Measurements from ENCODE around the gene CSPG4.

Gene CSPG4

DNA sequence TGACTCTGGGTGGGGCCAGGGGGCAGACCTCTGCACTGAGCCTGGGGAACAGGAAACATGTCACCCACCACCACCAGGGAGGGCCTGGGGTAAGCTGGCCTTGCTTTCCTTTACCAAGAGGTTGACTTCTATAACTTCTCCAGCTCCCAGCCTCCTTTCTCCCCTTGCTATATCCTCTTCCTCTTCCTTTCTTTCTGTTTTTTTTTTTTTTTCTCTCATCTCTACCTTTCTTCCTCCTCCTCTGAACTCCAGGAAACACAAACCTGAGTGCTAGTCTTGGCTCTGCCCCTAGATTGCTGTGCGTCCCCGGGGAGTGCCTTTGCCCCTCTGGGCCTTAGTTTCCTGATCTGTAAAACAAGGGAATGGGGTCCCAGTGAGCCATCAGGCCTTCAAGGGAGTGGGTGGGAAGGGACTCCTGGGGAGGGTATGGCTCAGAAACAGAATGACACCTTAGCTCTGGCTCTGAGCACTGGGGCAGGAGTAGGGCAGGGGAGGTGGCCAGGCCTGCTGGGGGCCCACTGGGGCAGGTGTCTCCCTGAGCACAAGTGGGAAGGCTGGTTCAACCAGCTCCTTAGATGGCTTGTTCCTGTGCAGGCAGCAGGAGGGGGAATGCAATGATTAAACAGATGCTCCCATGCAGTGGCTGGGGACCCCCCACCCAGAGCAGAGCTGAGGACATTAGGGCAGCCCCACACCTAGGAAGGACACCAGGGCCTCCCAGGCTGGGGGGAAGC, 60.7 kb downstream of the CSPG4 start:
- peak overlapping the region; percentile 87 for H3K4me3 ChIP-seq (ENCODE audit: low read depth, low read length)
- DNase-seq (ENCODE audit: low read depth) = no peak
- TF ChIP-seq, protein P1, sequence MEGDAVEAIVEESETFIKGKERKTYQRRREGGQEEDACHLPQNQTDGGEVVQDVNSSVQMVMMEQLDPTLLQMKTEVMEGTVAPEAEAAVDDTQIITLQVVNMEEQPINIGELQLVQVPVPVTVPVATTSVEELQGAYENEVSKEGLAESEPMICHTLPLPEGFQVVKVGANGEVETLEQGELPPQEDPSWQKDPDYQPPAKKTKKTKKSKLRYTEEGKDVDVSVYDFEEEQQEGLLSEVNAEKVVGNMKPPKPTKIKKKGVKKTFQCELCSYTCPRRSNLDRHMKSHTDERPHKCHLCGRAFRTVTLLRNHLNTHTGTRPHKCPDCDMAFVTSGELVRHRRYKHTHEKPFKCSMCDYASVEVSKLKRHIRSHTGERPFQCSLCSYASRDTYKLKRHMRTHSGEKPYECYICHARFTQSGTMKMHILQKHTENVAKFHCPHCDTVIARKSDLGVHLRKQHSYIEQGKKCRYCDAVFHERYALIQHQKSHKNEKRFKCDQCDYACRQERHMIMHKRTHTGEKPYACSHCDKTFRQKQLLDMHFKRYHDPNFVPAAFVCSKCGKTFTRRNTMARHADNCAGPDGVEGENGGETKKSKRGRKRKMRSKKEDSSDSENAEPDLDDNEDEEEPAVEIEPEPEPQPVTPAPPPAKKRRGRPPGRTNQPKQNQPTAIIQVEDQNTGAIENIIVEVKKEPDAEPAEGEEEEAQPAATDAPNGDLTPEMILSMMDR (IDR thresholded peaks at IDR 0.05; ENCODE audit: low read depth, low read length, missing control alignments) = no peak
- in situ Hi-C loops (cut with HindIII; ENCODE audit: low sequenced_read_pairs) = no loop called here

GRCh38 chr15:75650908-75651809, 61.5 kb downstream of the CSPG4 start:
- peak overlapping the region; percentile 87 for H3K4me3 ChIP-seq (ENCODE audit: low read depth, low read length)
- in situ Hi-C loops (cut with HindIII; ENCODE audit: low sequenced_read_pairs) = no loop called here
- no peak for DNase-seq (ENCODE audit: low read depth)
- TF ChIP-seq, protein P1 (IDR thresholded peaks at IDR 0.05; ENCODE audit: low read depth, low read length, missing control alignments) = no peak

DNA sequence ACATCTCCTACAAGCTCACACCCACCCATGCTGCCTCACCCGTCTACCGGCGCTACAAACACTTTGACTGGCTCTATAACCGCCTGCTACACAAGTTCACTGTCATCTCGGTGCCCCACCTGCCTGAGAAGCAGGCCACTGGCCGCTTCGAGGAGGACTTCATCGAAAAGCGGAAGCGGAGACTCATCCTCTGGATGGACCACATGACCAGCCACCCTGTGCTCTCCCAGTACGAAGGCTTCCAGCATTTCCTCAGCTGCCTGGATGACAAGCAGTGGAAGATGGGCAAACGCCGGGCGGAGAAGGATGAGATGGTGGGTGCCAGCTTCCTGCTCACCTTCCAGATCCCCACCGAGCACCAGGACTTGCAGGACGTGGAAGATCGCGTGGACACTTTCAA, 62.8 kb downstream of the CSPG4 start:
- DNase-seq (ENCODE audit: low read depth) = no peak
- in situ Hi-C loops (cut with HindIII; ENCODE audit: low sequenced_read_pairs) = loop anchor here (25.0 kb wide), 2 partner anchors 162 to 188 kb away; partner anchors contain the start of gene SIN3A
- peak overlapping the region; percentile 87 for H3K4me3 ChIP-seq (ENCODE audit: low read depth, low read length)
- TF ChIP-seq, protein P1 (IDR thresholded peaks at IDR 0.05; ENCODE audit: low read depth, low read length, missing control alignments) = no peak

DNA sequence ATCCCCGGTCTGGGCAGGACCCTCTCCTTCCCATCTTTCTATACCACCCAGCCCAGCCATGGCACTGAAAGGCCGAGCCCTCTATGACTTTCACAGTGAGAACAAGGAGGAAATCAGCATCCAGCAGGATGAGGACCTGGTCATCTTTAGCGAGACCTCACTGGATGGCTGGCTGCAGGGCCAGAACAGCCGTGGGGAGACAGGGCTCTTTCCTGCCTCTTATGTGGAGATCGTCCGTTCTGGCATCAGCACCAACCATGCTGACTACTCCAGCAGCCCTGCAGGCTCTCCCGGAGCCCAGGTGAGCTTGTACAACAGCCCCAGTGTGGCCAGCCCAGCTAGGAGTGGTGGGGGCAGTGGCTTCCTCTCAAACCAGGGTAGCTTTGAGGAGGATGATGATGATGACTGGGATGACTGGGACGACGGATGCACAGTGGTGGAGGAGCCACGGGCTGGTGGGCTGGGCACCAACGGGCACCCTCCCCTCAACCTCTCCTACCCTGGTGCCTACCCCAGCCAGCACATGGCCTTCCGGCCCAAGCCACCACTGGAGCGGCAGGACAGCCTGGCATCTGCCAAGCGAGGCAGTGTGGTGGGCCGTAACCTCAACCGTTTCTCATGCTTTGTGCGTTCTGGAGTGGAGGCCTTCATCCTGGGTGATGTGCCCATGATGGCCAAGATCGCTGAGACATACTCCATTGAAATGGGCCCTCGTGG, 63.4 kb downstream of the CSPG4 start:
- in situ Hi-C loops (cut with HindIII; ENCODE audit: low sequenced_read_pairs) = loop anchor here (25.0 kb wide), 2 partner anchors 163 to 187 kb away; partner anchors contain the start of gene SIN3A
- no peak for DNase-seq (ENCODE audit: low read depth)
- H3K4me3 ChIP-seq (ENCODE audit: low read depth, low read length) = peak overlapping the region; percentile 87

DNA sequence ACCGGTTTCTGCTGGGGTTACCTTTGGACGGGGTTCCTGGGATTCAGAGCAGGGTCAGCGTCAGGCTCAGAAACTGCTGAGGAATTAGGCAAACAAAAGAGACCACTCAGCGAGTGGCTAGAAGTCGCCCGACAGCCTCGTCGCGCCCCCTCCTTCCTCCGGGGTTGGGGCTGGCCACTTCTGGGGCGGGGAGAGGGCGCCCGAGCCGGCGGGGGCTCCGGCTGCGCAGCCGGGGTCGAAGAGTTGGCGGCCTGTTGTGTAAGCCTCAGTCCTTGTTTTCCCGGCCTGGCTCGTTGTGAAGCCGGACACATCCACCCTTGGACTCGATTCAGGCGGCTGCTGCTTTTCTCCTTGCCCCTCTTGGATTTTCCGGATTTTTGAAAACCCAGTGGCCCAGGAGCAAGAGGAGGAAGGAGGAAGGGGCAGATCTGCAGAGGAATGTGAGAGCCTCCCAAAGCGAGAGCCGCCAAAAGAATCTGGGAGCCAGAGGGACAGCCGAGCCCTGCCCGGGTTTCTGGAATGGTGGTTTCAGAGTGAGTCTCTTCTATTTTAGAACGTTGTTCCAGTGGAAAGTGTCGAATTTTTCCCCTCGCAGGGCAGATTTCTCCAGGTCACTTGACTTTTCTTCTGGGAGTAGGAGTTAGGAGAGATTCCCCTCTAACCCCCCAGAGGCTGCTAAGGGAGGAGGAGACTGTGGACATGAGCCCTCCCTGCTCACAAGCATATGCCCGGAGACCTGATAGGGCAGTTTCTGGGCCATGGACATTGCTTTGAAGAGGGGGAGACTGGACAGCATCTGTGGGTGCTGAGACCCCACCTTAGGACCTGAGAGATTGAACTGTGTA, 64.3 kb downstream of the CSPG4 start:
- H3K4me3 ChIP-seq (ENCODE audit: low read depth, low read length) = peak overlapping the region; percentile 87
- in situ Hi-C loops (cut with HindIII; ENCODE audit: low sequenced_read_pairs) = loop anchor here (25.0 kb wide), 2 partner anchors 164 to 186 kb away; partner anchors contain the start of gene SIN3A
- TF ChIP-seq, protein P1 (IDR thresholded peaks at IDR 0.05; ENCODE audit: low read depth, low read length, missing control alignments) = no peak
- no peak for DNase-seq (ENCODE audit: low read depth)

More for the DNA sequence above, 63.4 kb downstream of the CSPG4 start:
- TF ChIP-seq, protein P1 (IDR thresholded peaks at IDR 0.05; ENCODE audit: low read depth, low read length, missing control alignments) = no peak
